HPDE6-E6E7 (cell line): ENCODE results near the gene TRIM49B.
"Not testable (repeated sequence)": the region's sequence is repeated elsewhere in the genome, so short reads cannot be mapped to it uniquely, and the experiment has no call there.

ENCODE experiments used
- DNase-seq: peaks from one replicate; pipeline ENCODE4 v3.0.0; 2011; ENCODE audit warnings: missing footprints; ENCODE audit errors: extremely low spot score

The TRIM49B gene

GRCh38 chr11:49028523-49028922 lies at the start of gene TRIM49B:
TRIM49B (plus strand) TSS chr11:49028823; CDS start chr11:49031600, 2,777 bp downstream.
- DNase-seq = not testable (repeated sequence)

- DNase-seq = not testable (repeated sequence)
Measured at GRCh38 chr11:48983785-48984184, 44.8 kb upstream of the TRIM49B start, which contains the start of gene TRIM51G. TRIM51G (minus strand) TSS chr11:48983885; CDS start chr11:48981695, 2,190 bp downstream.

- DNase-seq = not testable (repeated sequence)
Measured at GRCh38 chr11:49048229-49048628, 19.6 kb downstream of the TRIM49B start.

GRCh38 chr11:49049821-49050220 lies 21.2 kb downstream of the TRIM49B start:
- DNase-seq = not testable (repeated sequence)

GRCh38 chr11:49059012-49059411 lies 30.4 kb downstream of the TRIM49B start, which contains the start of gene TRIM64C:
TRIM64C (minus strand) TSS chr11:49059112; CDS start chr11:49059112, 0 bp downstream.
- not testable (repeated sequence) for DNase-seq

GRCh38 chr11:49069897-49070296 lies 41.3 kb downstream of the TRIM49B start:
- DNase-seq = not testable (repeated sequence)
